GM18498 (cell line): ENCODE results near the gene PTK6.
A peak's percentile ranks its signal among the peaks of the same experiment; 100 is the strongest.
"Not testable (repeated sequence)": the region's sequence is repeated elsewhere in the genome, so short reads cannot be mapped to it uniquely, and the experiment has no call there.

ENCODE experiments used
- ATAC-seq: cut with Tn5 transposase; IDR thresholded peaks from one replicate; pipeline ENCODE4 v1.9.1; 2021; ENCODE audit warnings: mild to moderate bottlenecking, moderate library complexity; ENCODE audit not compliant: unreplicated experiment

The PTK6 gene

GRCh38 chr20:63536997-63537524 lies at the start of gene PTK6:
Gene PTK6, minus strand, starts transcription at chr20:63537376. Its CDS starts 62 bp downstream, at chr20:63537314.
- peak; percentile 11 for ATAC-seq

- no peak for ATAC-seq
Measured at GRCh38 chr20:63586797-63587196, 49.6 kb upstream of the PTK6 start.

- no peak for ATAC-seq
Measured at GRCh38 chr20:63585616-63586565, 48.7 kb upstream of the PTK6 start.

GRCh38 chr20:63582382-63583063 lies 45.3 kb upstream of the PTK6 start:
- ATAC-seq: no peak

- no peak for ATAC-seq
Measured at GRCh38 chr20:63580796-63581461, 43.8 kb upstream of the PTK6 start.

GRCh38 chr20:63579017-63579694 lies 42.0 kb upstream of the PTK6 start:
- ATAC-seq: no peak

GRCh38 chr20:63578224-63579016 lies 41.2 kb upstream of the PTK6 start:
- no peak for ATAC-seq

- ATAC-seq: no peak
Measured at GRCh38 chr20:63577317-63577894, 40.2 kb upstream of the PTK6 start.

- ATAC-seq: no peak
Measured at GRCh38 chr20:63576311-63576710, 39.1 kb upstream of the PTK6 start.

- ATAC-seq: no peak
Measured at GRCh38 chr20:63574829-63575743, 37.9 kb upstream of the PTK6 start.

- ATAC-seq: peak; percentile 59
Measured at GRCh38 chr20:63574156-63574828, 37.1 kb upstream of the PTK6 start, which contains the start of gene HELZ2. Gene HELZ2, minus strand, starts transcription at chr20:63574239. Its CDS starts 1,854 bp downstream, at chr20:63572385.

- no peak for ATAC-seq
Measured at GRCh38 chr20:63573647-63574131, 36.5 kb upstream of the PTK6 start.

GRCh38 chr20:63572788-63573646 lies 35.8 kb upstream of the PTK6 start:
- ATAC-seq: no peak

GRCh38 chr20:63572071-63572787 lies 35.1 kb upstream of the PTK6 start:
- ATAC-seq: no peak

- ATAC-seq: not testable (repeated sequence)
Measured at GRCh38 chr20:63571087-63571478, 33.9 kb upstream of the PTK6 start.
